LHCN-M2 (cell line): ENCODE data around the gene ZNF71. TPM values are rescaled to one million over a fixed set of nuclear protein-coding genes. Genes with fewer than 3 reads are reported as not detected.

Experiments used
- total RNA-seq: library from RNA; depleted of rRNA; stranded (reverse); fragments of >200 nt; gene quantifications from 2 replicates; pipeline ENCODE4 v1.2.3, GENCODE V29; 2014; rRNA removed

The ZNF71 gene
- total RNA-seq, 1 experiment from 2014 or later = 9.4 TPM

Other genes starting within 250 kb of the ZNF71 start
- gene ZNF582, start 201.8 kb upstream of the ZNF71 start, total RNA-seq = 1.5 and 2.2 TPM in 2 replicates
- 8.8 and 11.1 TPM in 2 replicates for gene ZNF583, start 191.0 kb upstream of the ZNF71 start, total RNA-seq
- gene ZNF667, start 118.0 kb upstream of the ZNF71 start, total RNA-seq = 3.1 and 4.8 TPM in 2 replicates
- gene ZNF471, start 87.4 kb upstream of the ZNF71 start, total RNA-seq = 0.83 and 1.6 TPM in 2 replicates
- 3.2 and 4.9 TPM in 2 replicates for gene ZFP28, start 56.4 kb upstream of the ZNF71 start, total RNA-seq
- 1.8 and 2.5 TPM in 2 replicates for gene ZNF470, start 27.8 kb upstream of the ZNF71 start, total RNA-seq
- gene SMIM17, start 47.9 kb downstream of the ZNF71 start, total RNA-seq = 0.11 and 0.13 TPM in 2 replicates
- not detected in 2 replicates for gene ZNF835, start 76.5 kb downstream of the ZNF71 start, total RNA-seq
- gene PEG3, start 245.4 kb downstream of the ZNF71 start, total RNA-seq = not detected in 2 replicates
- gene ZIM2, start 245.4 kb downstream of the ZNF71 start, total RNA-seq = not detected in 2 replicates